Measurements from ENCODE around the gene FBXO36.

GRCh38 chr2:230016844-230017243, 94.5 kb downstream of the FBXO36 start:
- TF ChIP-seq POLR2A (IDR thresholded peaks at IDR 0.05) (no peak), CTCF (IDR thresholded peaks at IDR 0.05) (no peak)

All from body of pancreas (tissue), 4 donors.